Peyer's patch (tissue), 4 donors: ENCODE data around the gene TAPT1. TPM values are rescaled to one million over a fixed set of nuclear protein-coding genes. Genes with fewer than 3 reads are reported as not detected.

Source experiments
- DNase-seq, 3 donors: peaks; one replicate each; pipeline ENCODE4 v3.0.0-alpha.2; 2017 to 2019
- H3K27ac ChIP-seq, 4 donors: fragments of 200-600 bp; sonication (generic); one replicate each; pipeline ENCODE4 v1.5.1; 2016 to 2019
- H3K27me3 ChIP-seq, 2 donors: fragments of 200-600 bp; sonication (generic); one replicate each; pipeline ENCODE4 v1.5.1; 2019
- H3K36me3 ChIP-seq, 3 donors: fragments of 200-600 bp; sonication (generic); one replicate each; pipeline ENCODE4 v1.5.1; 2016 to 2019
- H3K4me1 ChIP-seq, 4 donors: fragments of 200-600 bp; sonication (generic); one replicate each; pipeline ENCODE4 v1.5.1; 2016 to 2019
- H3K4me3 ChIP-seq, 4 donors: fragments of 200-600 bp; sonication (generic); 1 replicate in 3 of 4; 2 replicates in 1 of 4; pipeline ENCODE4 v1.5.1; 2016 to 2019; ENCODE audit warnings: mild to moderate bottlenecking in 1 of 4
- H3K9me3 ChIP-seq, 4 donors: fragments of 200-600 bp; sonication (generic); one replicate each; pipeline ENCODE4 v1.5.1; 2016 to 2019; ENCODE audit warnings: mild to moderate bottlenecking in 1 of 4
- CTCF ChIP-seq, 6 experiments: fragments of 450-650 bp in 4 of 6; fragments of 200-600 bp in 2 of 6; sonication (generic) in 1 of 6; IDR thresholded peaks; one replicate each; pipeline ENCODE4 v1.5.1; 2017 to 2019; ENCODE audit warnings: antibody characterized with exemption in 6 of 6, mild to moderate bottlenecking in 3 of 6, moderate library complexity in 1 of 6
- POLR2A ChIP-seq, 2 donors: fragments of 450-650 bp; IDR thresholded peaks; one replicate each; pipeline ENCODE4 v1.5.1; 2017; ENCODE audit warnings: antibody characterized with exemption in 2 of 2, mild to moderate bottlenecking in 2 of 2, moderate library complexity in 2 of 2
- total RNA-seq, 4 donors: library from RNA; depleted of rRNA; stranded (reverse); fragments of >200 nt; gene quantifications; one replicate each; pipeline ENCODE4 v1.1.0, GENCODE V29; 2016

The TAPT1 gene
- total RNA-seq, 4 donors from 2014 or later = 22.4 to 43.7 (median 33.7) TPM

GRCh38 chr4:16125571-16126445 is 100.5 kb downstream of the TAPT1 start:
- H3K9me3 ChIP-seq = no peaks in the 10 kb centered on the region
- no peak overlapping the region for H3K27ac ChIP-seq
- no peak for DNase-seq
- TF ChIP-seq POLR2A (IDR thresholded peaks at IDR 0.05) (no peak), CTCF (IDR thresholded peaks at IDR 0.05) (no peak)
- H3K4me3 ChIP-seq = no peak overlapping the region
- H3K27me3 ChIP-seq = no peaks in the 10 kb centered on the region
- no peaks in the 10 kb centered on the region for H3K36me3 ChIP-seq
- no peaks in the 10 kb centered on the region for H3K4me1 ChIP-seq

- no peaks in the 10 kb centered on the region for H3K36me3 ChIP-seq
- H3K9me3 ChIP-seq = no peaks in the 10 kb centered on the region
- TF ChIP-seq POLR2A (IDR thresholded peaks at IDR 0.05) = no peak
- TF ChIP-seq CTCF (IDR thresholded peaks at IDR 0.05) = no peak
- H3K4me3 ChIP-seq = no peak overlapping the region
- H3K27ac ChIP-seq = no peak overlapping the region
- no peaks in the 10 kb centered on the region for H3K4me1 ChIP-seq
- no peaks in the 10 kb centered on the region for H3K27me3 ChIP-seq
- DNase-seq = no peak
Observed at GRCh38 chr4:16124232-16124631, 102.0 kb downstream of the TAPT1 start.

GRCh38 chr4:16123356-16124084 is 102.8 kb downstream of the TAPT1 start:
- Histone ChIP-seq H3K9me3 (no peaks in the 10 kb centered on the region), H3K27ac (no peak overlapping the region)
- no peak for TF ChIP-seq CTCF (IDR thresholded peaks at IDR 0.05)

GRCh38 chr4:16122784-16123183 is 103.5 kb downstream of the TAPT1 start:
- Histone ChIP-seq H3K36me3 (no peaks in the 10 kb centered on the region), H3K4me3 (no peak overlapping the region), H3K9me3 (no peaks in the 10 kb centered on the region), H3K4me1 (no peaks in the 10 kb centered on the region), H3K27me3 (no peaks in the 10 kb centered on the region), H3K27ac (no peak overlapping the region)
- TF ChIP-seq CTCF (IDR thresholded peaks at IDR 0.05) = no peak
- no peak for TF ChIP-seq POLR2A (IDR thresholded peaks at IDR 0.05)
- no peak for DNase-seq

More at GRCh38 chr4:16123356-16124084, 102.8 kb downstream of the TAPT1 start:
- Histone ChIP-seq H3K36me3 (no peaks in the 10 kb centered on the region), H3K27me3 (no peaks in the 10 kb centered on the region), H3K4me1 (no peaks in the 10 kb centered on the region), H3K4me3 (no peak overlapping the region)
- DNase-seq = no peak

- H3K27ac ChIP-seq = no peak overlapping the region
- no peak for DNase-seq
- TF ChIP-seq CTCF (IDR thresholded peaks at IDR 0.05) = no peak
- no peak for TF ChIP-seq POLR2A (IDR thresholded peaks at IDR 0.05)
- H3K9me3 ChIP-seq = no peaks in the 10 kb centered on the region
- no peak overlapping the region for H3K4me3 ChIP-seq
- no peaks in the 10 kb centered on the region for H3K4me1 ChIP-seq
- no peaks in the 10 kb centered on the region for H3K36me3 ChIP-seq
- H3K27me3 ChIP-seq = no peaks in the 10 kb centered on the region
Observed at GRCh38 chr4:16122308-16122711, 104.0 kb downstream of the TAPT1 start.
